Activated CD4-positive, alpha-beta T cell treated with anti-CD3 and anti-CD28 coated beads for 36 hours (primary cell): ENCODE data around the gene C6orf15. TPM values are rescaled to one million over a fixed set of nuclear protein-coding genes. Genes with fewer than 3 reads are reported as not detected.
A peak's percentile ranks its signal among the peaks of the same experiment; 100 is the strongest.

Experiments
- ATAC-seq: fragments of 200-7000 bp; cut with Tn5 transposase; one replicate; pipeline ENCODE4 v1.10.0; 2021; ENCODE audit warnings: mild to moderate bottlenecking, moderate library complexity
- CTCF ChIA-PET: fragments of 350-600 bp; sonication (Branson Sonifier 250); formaldehyde crosslinking; loops from one replicate; lab custom pipeline; 2021; ENCODE audit warnings: antibody characterized with exemption; lab: Charles Lee
- POLR2A ChIA-PET: fragments of 350-600 bp; sonication (Branson Sonifier 250); formaldehyde crosslinking; loops from one replicate; lab custom pipeline; 2021; ENCODE audit warnings: antibody characterized with exemption, inconsistent platforms; lab: Charles Lee
- DNase-seq: peaks from one replicate; pipeline ENCODE4 v3.0.0-alpha.2; 2020
- H3K27ac Mint-ChIP-seq: one replicate; pipeline ENCODE4 v1.8.0; 2021; ENCODE audit warnings: mixed read lengths
- H3K27me3 Mint-ChIP-seq: one replicate; pipeline ENCODE4 v1.8.0; 2021; ENCODE audit warnings: mixed read lengths
- H3K36me3 Mint-ChIP-seq: one replicate; pipeline ENCODE4 v1.8.0; 2021; ENCODE audit warnings: low read depth, mixed read lengths
- H3K4me1 Mint-ChIP-seq: one replicate; pipeline ENCODE4 v1.8.0; 2021; ENCODE audit warnings: mixed read lengths
- H3K4me3 Mint-ChIP-seq: one replicate; pipeline ENCODE4 v1.8.0; 2021; ENCODE audit warnings: mild to moderate bottlenecking, moderate library complexity, mixed read lengths
- H3K9me3 Mint-ChIP-seq: one replicate; pipeline ENCODE4 v1.8.0; 2021; ENCODE audit warnings: low read depth, mixed read lengths
- intact Hi-C, 2 experiments: fragments of 100-400 bp; cut with DNase I in 1 of 2; cut with micrococcal nuclease in 1 of 2; formaldehyde crosslinking; loops; one replicate each; pipeline versions ENCODE4 v1.14.2 to v1.15.1; 2022 to 2024; cut with DNase I, micrococcal nuclease
- total RNA-seq, 2 experiments: library from RNA; stranded (reverse); gene quantifications; one replicate each; pipeline ENCODE4 v1.2.3, GENCODE V29; 2021

The C6orf15 gene
- total RNA-seq, 2 experiments from 2014 or later, result not detected

DNA sequence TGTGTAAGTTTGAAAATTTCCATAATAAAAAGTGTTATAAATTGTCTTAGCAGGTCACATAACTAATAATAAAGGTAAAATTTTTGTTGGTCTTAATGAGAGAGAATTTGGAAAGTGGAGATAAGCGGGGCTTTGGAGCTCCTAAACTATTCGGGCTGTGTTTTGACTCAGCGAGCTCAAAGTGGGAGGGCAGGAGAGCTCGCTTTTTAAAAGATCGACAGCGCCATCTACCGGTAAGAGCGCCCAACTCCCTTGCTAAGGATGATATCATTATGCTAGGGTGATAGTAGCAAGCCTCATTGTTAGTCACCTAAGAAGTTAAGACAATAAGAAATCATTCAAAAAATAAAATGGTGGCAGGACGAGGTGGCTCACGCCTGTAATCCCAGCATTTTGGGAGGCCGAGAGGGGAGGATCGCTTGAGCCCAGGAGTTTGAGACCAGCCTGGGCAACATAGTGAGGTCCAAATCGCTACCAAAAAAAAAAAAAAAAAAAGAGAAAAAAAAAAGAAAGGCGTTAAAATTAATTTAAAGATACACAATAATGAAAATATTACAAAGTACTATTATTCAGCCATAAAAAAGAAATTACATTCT lies 24.8 kb downstream of the C6orf15 start:
- Mint-ChIP-seq H3K4me1 (peaks cover 13% of the 10 kb centered on the region), H3K9me3 (no peaks in the 10 kb centered on the region), H3K27ac (no peak overlapping the region), H3K36me3 (no peaks in the 10 kb centered on the region), H3K27me3 (no peaks in the 10 kb centered on the region), H3K4me3 (no peak overlapping the region)
- intact Hi-C loops, result loop anchor here (1.0 to 10.0 kb wide), 10 partner anchors 172 to 605 kb away; partner anchors contain the start of gene VARS2 (in 1 of the 2)
- ChIA-PET POLR2A (interaction anchor here (0.6 to 1.0 kb wide), 3 partner anchors 92 to 514 kb away, joined by 3 to 4 read pairs (median 4); no protein-coding TSS in a partner anchor), CTCF (interaction anchor here (0.6 to 7.8 kb wide), 47 partner anchors 9 to 688 kb away, joined by 3 to 92 read pairs (median 4); partner anchors contain the start of genes GTF2H4, MDC1 and VARS2)
- DNase-seq (peak; percentile 94), ATAC-seq (peak; percentile 96)

- Mint-ChIP-seq H3K36me3 (no peaks in the 10 kb centered on the region), H3K4me1 (peaks cover 13% of the 10 kb centered on the region), H3K27ac (no peak overlapping the region), H3K27me3 (no peaks in the 10 kb centered on the region), H3K4me3 (no peak overlapping the region), H3K9me3 (no peaks in the 10 kb centered on the region)
- POLR2A ChIA-PET, result interaction anchor here (0.6 to 1.0 kb wide), 2 partner anchors 92 to 131 kb away, joined by 3 to 4 read pairs; no protein-coding TSS in a partner anchor
- DNase-seq (no peak), ATAC-seq (no peak)
- CTCF ChIA-PET, result interaction anchor here (0.6 to 7.8 kb wide), 48 partner anchors 8 to 955 kb away, joined by 3 to 92 read pairs (median 4); partner anchors contain the start of genes GTF2H4, MDC1 and VARS2
- intact Hi-C loops, result loop anchor here (1.0 to 10.0 kb wide), 10 partner anchors 172 to 605 kb away; partner anchors contain the start of gene VARS2 (in 1 of the 2)
These were observed 25.5 kb downstream of the C6orf15 start for GRCh38 chr6:31086788-31087440.

GRCh38 chr6:31083742-31084354 lies 28.5 kb downstream of the C6orf15 start:
- ATAC-seq (peak; percentile 42), DNase-seq (peak; percentile 74)
- Mint-ChIP-seq H3K9me3 (no peaks in the 10 kb centered on the region), H3K36me3 (no peaks in the 10 kb centered on the region), H3K4me3 (no peak overlapping the region), H3K4me1 (peaks cover 23% of the 10 kb centered on the region), H3K27me3 (no peaks in the 10 kb centered on the region), H3K27ac (no peak overlapping the region)
- POLR2A ChIA-PET, result no interaction called here
- CTCF ChIA-PET, result interaction anchor here (0.5 to 7.8 kb wide), 9 partner anchors 9 to 403 kb away, joined by 3 to 92 read pairs (median 3); partner anchors contain the start of gene VARS2
- intact Hi-C loops, result loop anchor here in 1 of 2 experiments (10.0 kb wide), 1 partner anchor 349 kb away; no protein-coding TSS in a partner anchor

- Mint-ChIP-seq H3K4me3 (no peak overlapping the region), H3K9me3 (no peaks in the 10 kb centered on the region), H3K27me3 (no peaks in the 10 kb centered on the region), H3K4me1 (peaks cover 15% of the 10 kb centered on the region), H3K27ac (no peak overlapping the region), H3K36me3 (no peaks in the 10 kb centered on the region)
- ATAC-seq (no peak), DNase-seq (no peak)
- CTCF ChIA-PET, result interaction anchor here (0.8 to 4.5 kb wide), 5 partner anchors 11 to 401 kb away, joined by 3 to 19 read pairs (median 5); no protein-coding TSS in a partner anchor
- intact Hi-C loops, result loop anchor here in 1 of 2 experiments (10.0 kb wide), 1 partner anchor 347 kb away; no protein-coding TSS in a partner anchor
- POLR2A ChIA-PET, result no interaction called here
These were observed 30.5 kb downstream of the C6orf15 start for GRCh38 chr6:31081872-31082271.

- H3K4me1 Mint-ChIP-seq, result peaks cover 13% of the 10 kb centered on the region
- POLR2A ChIA-PET, result interaction anchor here (0.6 to 1.1 kb wide), 6 partner anchors 117 to 349 kb away, joined by 3 to 4 read pairs (median 3); no protein-coding TSS in a partner anchor
- no peak overlapping the region for H3K27ac Mint-ChIP-seq
- CTCF ChIA-PET, result interaction anchor here (0.6 to 4.6 kb wide), 55 partner anchors 10 to 817 kb away, joined by 3 to 70 read pairs (median 4); partner anchors contain the start of genes C6orf15, GTF2H4 and VARS2
- intact Hi-C loops, result loop anchor here (1.0 to 10.0 kb wide), 3 partner anchors 164 to 345 kb away; partner anchors contain the start of gene VARS2 (in 1 of the 2)
- no peaks in the 10 kb centered on the region for H3K9me3 Mint-ChIP-seq
- ATAC-seq, result peak; percentile 91
- DNase-seq, result peak; percentile 82
- H3K27me3 Mint-ChIP-seq, result no peaks in the 10 kb centered on the region
- no peaks in the 10 kb centered on the region for H3K36me3 Mint-ChIP-seq
- peak overlapping the region; percentile 49 for H3K4me3 Mint-ChIP-seq
These were observed 32.6 kb downstream of the C6orf15 start for GRCh38 chr6:31079656-31080261.

- POLR2A ChIA-PET, result no interaction called here
- no peaks in the 10 kb centered on the region for H3K9me3 Mint-ChIP-seq
- no peak for ATAC-seq
These were observed 35.8 kb downstream of the C6orf15 start for GRCh38 chr6:31076611-31077010.

DNA sequence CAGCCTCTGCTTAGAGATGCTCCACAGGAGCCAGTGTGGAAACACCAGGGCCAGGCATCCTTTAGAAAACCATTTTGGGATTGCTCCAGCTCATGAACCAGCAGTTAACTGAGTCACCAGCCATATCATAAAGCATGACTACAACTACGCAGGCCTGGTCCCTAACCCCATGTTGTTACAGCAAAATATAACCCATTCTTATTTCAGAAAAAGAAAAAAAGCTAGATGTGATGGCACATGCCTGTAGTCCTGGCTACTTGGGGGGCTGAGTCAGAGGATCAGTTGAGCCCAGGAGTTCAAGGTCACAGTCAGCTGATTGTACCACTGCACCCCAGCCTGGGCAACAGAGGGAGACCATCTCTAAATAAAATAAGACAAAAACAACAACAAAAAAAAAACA lies 36.8 kb downstream of the C6orf15 start:
- ChIA-PET CTCF (interaction anchor here (0.6 kb wide), 1 partner anchor 973 kb away, joined by 4 read pairs; no protein-coding TSS in a partner anchor), POLR2A (no interaction called here)
- no peaks in the 10 kb centered on the region for H3K27me3 Mint-ChIP-seq
- H3K4me1 Mint-ChIP-seq, result peaks cover 10% of the 10 kb centered on the region
- ATAC-seq (no peak), DNase-seq (no peak)
- intact Hi-C loops, result no loop called here
- no peaks in the 10 kb centered on the region for H3K9me3 Mint-ChIP-seq
- H3K27ac Mint-ChIP-seq, result no peak overlapping the region
- no peak overlapping the region for H3K4me3 Mint-ChIP-seq
- H3K36me3 Mint-ChIP-seq, result no peaks in the 10 kb centered on the region

More at GRCh38 chr6:31076611-31077010, 35.8 kb downstream of the C6orf15 start:
- no peak for DNase-seq
- Mint-ChIP-seq H3K27ac (no peak overlapping the region), H3K36me3 (no peaks in the 10 kb centered on the region), H3K4me3 (no peak overlapping the region), H3K27me3 (no peaks in the 10 kb centered on the region), H3K4me1 (peaks cover 10% of the 10 kb centered on the region)
- CTCF ChIA-PET, result interaction anchor here (4.6 kb wide), 1 partner anchor 161 kb away, joined by 70 read pairs; the partner anchor contains the start of gene VARS2
- intact Hi-C loops, result no loop called here

DNA sequence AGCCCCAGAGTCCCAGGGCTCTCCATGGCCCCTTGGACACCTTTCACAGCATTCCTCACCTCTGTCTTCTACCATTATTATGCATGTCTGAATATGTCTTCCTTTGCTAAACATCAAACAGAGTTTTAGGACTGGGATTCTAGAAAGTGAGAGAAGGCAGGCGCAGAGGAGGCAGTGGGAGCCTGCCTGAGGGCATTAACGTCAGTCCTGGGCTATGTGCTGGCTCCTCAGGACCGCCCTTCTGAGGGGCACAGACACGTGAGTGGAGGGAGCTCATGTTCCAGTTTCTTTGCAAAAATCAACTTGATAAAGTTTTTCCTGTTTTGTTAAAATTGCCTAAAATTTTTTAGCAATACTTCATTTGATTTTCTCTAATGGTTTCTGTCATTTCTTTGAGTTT lies 38.0 kb downstream of the C6orf15 start:
- ChIA-PET CTCF (interaction anchor here (1.3 to 2.6 kb wide), 2 partner anchors 9 to 162 kb away, joined by 3 to 7 read pairs; no protein-coding TSS in a partner anchor), POLR2A (no interaction called here)
- H3K4me1 Mint-ChIP-seq, result peaks cover 2% of the 10 kb centered on the region
- no peak for DNase-seq
- no peaks in the 10 kb centered on the region for H3K27me3 Mint-ChIP-seq
- intact Hi-C loops, result no loop called here
- no peak overlapping the region for H3K4me3 Mint-ChIP-seq
- ATAC-seq, result no peak
- H3K36me3 Mint-ChIP-seq, result no peaks in the 10 kb centered on the region
- H3K9me3 Mint-ChIP-seq, result no peaks in the 10 kb centered on the region
- H3K27ac Mint-ChIP-seq, result no peak overlapping the region

GRCh38 chr6:31070711-31071197 lies 41.6 kb downstream of the C6orf15 start:
- H3K4me3 Mint-ChIP-seq, result no peak overlapping the region
- H3K27ac Mint-ChIP-seq, result no peak overlapping the region
- intact Hi-C loops, result no loop called here

DNA sequence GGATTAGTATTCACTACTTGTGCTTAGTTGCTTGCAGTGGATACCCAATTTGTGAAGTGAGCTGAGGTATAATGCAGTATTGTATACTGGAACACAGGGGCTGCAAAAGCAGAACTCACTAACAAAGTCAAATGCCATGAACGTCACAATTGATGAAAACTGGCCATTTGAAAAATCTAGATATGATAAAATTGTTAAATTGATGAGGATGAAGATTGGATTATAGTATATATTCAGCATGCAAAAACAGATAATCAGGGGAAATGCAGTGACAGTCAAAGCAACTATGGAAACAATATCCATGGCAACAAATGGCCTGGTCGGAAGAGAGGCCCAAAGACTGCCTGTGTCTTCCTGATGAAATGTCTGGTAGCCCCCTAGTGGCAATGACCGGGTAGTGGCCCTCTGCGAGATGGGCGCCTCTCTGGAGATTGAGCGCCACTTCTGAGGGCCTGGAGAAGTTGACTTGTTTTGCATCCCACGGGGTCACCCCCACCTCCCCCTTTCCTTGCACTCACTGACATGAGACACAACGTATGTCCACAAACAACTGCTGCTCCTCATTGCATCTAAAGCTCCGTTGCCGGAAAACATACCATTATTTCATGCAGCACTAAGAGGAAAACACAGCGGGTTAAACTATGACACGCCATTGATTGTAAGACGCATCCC lies 43.6 kb downstream of the C6orf15 start:
- H3K9me3 Mint-ChIP-seq, result no peaks in the 10 kb centered on the region
- H3K27ac Mint-ChIP-seq, result no peak overlapping the region
- ATAC-seq (peak; percentile 99), DNase-seq (peak; percentile 82)
- intact Hi-C loops, result loop anchor here in 1 of 2 experiments (1.0 to 5.0 kb wide), 2 partner anchors 67 to 154 kb away; no protein-coding TSS in a partner anchor
- H3K27me3 Mint-ChIP-seq, result peaks cover 2% of the 10 kb centered on the region
- ChIA-PET CTCF (interaction anchor here (0.5 to 3.3 kb wide), 21 partner anchors 10 to 335 kb away, joined by 3 to 26 read pairs (median 3); partner anchors contain the start of gene VARS2), POLR2A (no interaction called here)
- no peak overlapping the region for H3K4me3 Mint-ChIP-seq
- H3K4me1 Mint-ChIP-seq, result peaks cover 2% of the 10 kb centered on the region
- H3K36me3 Mint-ChIP-seq, result no peaks in the 10 kb centered on the region

More at GRCh38 chr6:31070711-31071197, 41.6 kb downstream of the C6orf15 start:
- ChIA-PET CTCF (interaction anchor here (0.6 to 3.3 kb wide), 9 partner anchors 8 to 457 kb away, joined by 3 to 26 read pairs (median 4); no protein-coding TSS in a partner anchor), POLR2A (no interaction called here)
- Mint-ChIP-seq H3K4me1 (peaks cover 2% of the 10 kb centered on the region), H3K36me3 (no peaks in the 10 kb centered on the region), H3K27me3 (peaks cover 2% of the 10 kb centered on the region), H3K9me3 (no peaks in the 10 kb centered on the region)
- ATAC-seq (peak; percentile 24), DNase-seq (no peak)
